Loucy (cell line): ENCODE data around the gene C2CD3.

Experiments
- H2AFZ ChIP-seq: fragments of 200-600 bp; sonication (generic); 2 replicates; pipeline ENCODE4 v1.6.0; 2016; ENCODE audit warnings: antibody characterized with exemption, mild to moderate bottlenecking, low read length, moderate library complexity
- H3F3A ChIP-seq: fragments of 200-600 bp; 2 replicates; pipeline ENCODE4 v1.6.0; 2016; ENCODE audit warnings: antibody characterized with exemption, low read depth, mild to moderate bottlenecking
- H3K27me3 ChIP-seq: fragments of 200-600 bp; sonication (generic); 2 replicates; pipeline ENCODE4 v1.6.1; 2014; ENCODE audit warnings: low read length, mild to moderate bottlenecking; ENCODE audit not compliant: insufficient read depth, poor library complexity, severe bottlenecking
- H3K36me3 ChIP-seq: fragments of 200-600 bp; sonication (generic); 2 replicates; pipeline ENCODE4 v1.6.1; 2016; ENCODE audit warnings: low read length; ENCODE audit not compliant: insufficient read depth
- H3K4me1 ChIP-seq: fragments of 200-600 bp; sonication (generic); 2 replicates; pipeline ENCODE4 v1.5.1; 2014; ENCODE audit warnings: low read length, mild to moderate bottlenecking; ENCODE audit not compliant: insufficient read depth, poor library complexity, severe bottlenecking
- H3K4me2 ChIP-seq: fragments of 200-600 bp; sonication (generic); 2 replicates; pipeline ENCODE4 v1.6.0; 2014; ENCODE audit warnings: antibody characterized with exemption, low read length, low read depth, mild to moderate bottlenecking; ENCODE audit not compliant: poor library complexity, severe bottlenecking
- H3K4me3 ChIP-seq: fragments of 200-600 bp; sonication (generic); 2 replicates; pipeline ENCODE4 v1.5.1; 2014; ENCODE audit warnings: low read length, mild to moderate bottlenecking, mixed read lengths; ENCODE audit not compliant: poor library complexity, severe bottlenecking
- H3K79me2 ChIP-seq: fragments of 200-600 bp; sonication (generic); 2 replicates; pipeline ENCODE4 v1.6.1; 2014; ENCODE audit warnings: low read length; ENCODE audit not compliant: insufficient read depth
- H3K9ac ChIP-seq: fragments of 200-600 bp; sonication (generic); 2 replicates; pipeline ENCODE4 v1.6.0; 2014; ENCODE audit warnings: mild to moderate bottlenecking, low read depth, low read length, moderate library complexity; ENCODE audit not compliant: poor library complexity, severe bottlenecking
- H3K9me2 ChIP-seq: fragments of 200-600 bp; sonication (generic); replicated peaks from 2 replicates; pipeline ENCODE4 v1.6.1; 2016; ENCODE audit warnings: low read depth, low read length, mixed read lengths
- H3K9me3 ChIP-seq: fragments of 200-600 bp; sonication (generic); 2 replicates; pipeline ENCODE4 v1.6.1; 2014; ENCODE audit warnings: mild to moderate bottlenecking, antibody characterized with exemption, low read length, low read depth; ENCODE audit not compliant: insufficient read depth
- H4K20me1 ChIP-seq: fragments of 200-600 bp; sonication (generic); 2 replicates; pipeline ENCODE4 v1.6.0; 2014; ENCODE audit warnings: antibody characterized with exemption, low read length, mild to moderate bottlenecking; ENCODE audit not compliant: insufficient read depth, poor library complexity, severe bottlenecking
- CTCF ChIP-seq: fragments of 200-600 bp; sonication (generic); conservative IDR thresholded peaks from 2 replicates; pipeline ENCODE4 v1.5.1; 2014; ENCODE audit warnings: mild to moderate bottlenecking, antibody characterized with exemption, low read length
- EZH2phosphoT487 ChIP-seq: fragments of 200-600 bp; IDR thresholded peaks from 2 replicates; pipeline ENCODE4 v1.6.1; 2018; ENCODE audit warnings: antibody characterized with exemption, mild to moderate bottlenecking, moderate library complexity, borderline replicate concordance

Gene C2CD3

GRCh38 chr11:73971175-73971719 lies 199.6 kb downstream of the C2CD3 start:
- Histone ChIP-seq H3K79me2 (peaks cover 1% of the 10 kb centered on the region; the same call in 1 of the 2 replicates), H4K20me1 (peaks cover 18% of the 10 kb centered on the region), H3K4me2 (no peak overlapping the region), H3K27me3 (no peaks in the 10 kb centered on the region), H2AFZ (no peak overlapping the region), H3K36me3 (peaks cover 18% of the 10 kb centered on the region; the same call in 1 of the 2 replicates), H3K4me3 (no peak overlapping the region), H3K4me1 (peaks cover 25% of the 10 kb centered on the region), H3K9me2 (no peaks in the 10 kb centered on the region), H3K9ac (no peak overlapping the region), H3F3A (0 out of 2 replicates have a peak, but pooled peaks cover 9% of the 10 kb centered on the region), H3K9me3 (no peaks in the 10 kb centered on the region)
- TF ChIP-seq EZH2phosphoT487 = no peak
- no peak for TF ChIP-seq CTCF

GRCh38 chr11:73969991-73970800 lies 200.6 kb downstream of the C2CD3 start:
- H3K4me3 ChIP-seq = no peak overlapping the region
- H2AFZ ChIP-seq = no peak overlapping the region
- no peaks in the 10 kb centered on the region for H3K9me3 ChIP-seq
- no peak overlapping the region for H3K4me2 ChIP-seq
- TF ChIP-seq CTCF (no peak), EZH2phosphoT487 (no peak)
- peaks cover 9% of the 10 kb centered on the region; the same call in 1 of the 2 replicates for H3K36me3 ChIP-seq
- H4K20me1 ChIP-seq = peaks cover 13% of the 10 kb centered on the region
- H3K27me3 ChIP-seq = no peaks in the 10 kb centered on the region
- H3K9me2 ChIP-seq = no peaks in the 10 kb centered on the region
- no peaks in the 10 kb centered on the region for H3K79me2 ChIP-seq
- H3K4me1 ChIP-seq = peaks cover 25% of the 10 kb centered on the region
- H3F3A ChIP-seq = 0 out of 2 replicates have a peak, but pooled peaks cover 9% of the 10 kb centered on the region
- peak overlapping the region; percentile 13 for H3K9ac ChIP-seq

GRCh38 chr11:73969091-73969490 lies 201.7 kb downstream of the C2CD3 start:
- peaks cover 2% of the 10 kb centered on the region for H4K20me1 ChIP-seq
- no peak overlapping the region for H3K4me3 ChIP-seq
- H3K4me2 ChIP-seq = no peak overlapping the region
- H3K9ac ChIP-seq = no peak overlapping the region
- H3K79me2 ChIP-seq = no peaks in the 10 kb centered on the region
- H2AFZ ChIP-seq = no peak overlapping the region
- no peaks in the 10 kb centered on the region for H3K9me3 ChIP-seq
- TF ChIP-seq EZH2phosphoT487 (no peak), CTCF (no peak)
- peaks cover 18% of the 10 kb centered on the region for H3K4me1 ChIP-seq
- 0 out of 2 replicates have a peak, but pooled peaks cover under 1% of the 10 kb centered on the region for H3F3A ChIP-seq
- no peaks in the 10 kb centered on the region for H3K36me3 ChIP-seq
- H3K9me2 ChIP-seq = no peaks in the 10 kb centered on the region
- H3K27me3 ChIP-seq = no peaks in the 10 kb centered on the region
